GM19463 (cell line): ENCODE measurements around the gene HTR1B.

Experiments used
- ATAC-seq: cut with Tn5 transposase; IDR thresholded peaks from one replicate; pipeline ENCODE4 v1.9.1; 2021; ENCODE audit warnings: mild to moderate bottlenecking, moderate library complexity; ENCODE audit not compliant: unreplicated experiment

The HTR1B gene

DNA sequence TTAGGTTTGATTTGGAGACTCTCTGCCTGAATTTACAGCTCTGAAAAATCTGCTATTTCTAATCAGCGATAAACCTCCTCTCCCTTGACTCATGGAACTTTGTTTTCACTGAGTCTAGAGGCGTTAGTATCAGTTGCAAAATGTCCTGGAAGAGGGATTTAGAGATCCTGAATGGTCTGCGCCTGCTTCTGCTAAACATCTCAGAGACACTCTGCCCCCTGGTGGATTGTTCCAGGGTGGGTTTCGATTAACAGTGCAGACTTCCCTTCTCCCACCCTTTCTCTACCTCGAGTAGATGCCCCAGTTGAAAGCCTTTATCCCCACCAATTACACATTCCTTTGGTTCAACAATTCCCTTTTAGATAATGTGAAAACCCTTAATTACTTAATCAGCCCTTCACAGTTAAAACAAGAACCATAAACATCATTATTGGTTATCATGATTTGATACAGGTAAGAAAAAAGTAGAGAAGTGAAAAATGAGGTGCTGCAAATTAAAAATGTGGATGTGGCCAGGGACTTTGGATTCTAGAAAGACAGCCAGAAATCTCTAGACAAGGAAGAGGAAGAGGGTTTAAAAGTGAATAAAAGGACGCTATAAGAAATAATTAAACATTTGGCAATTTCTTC, 5.5 kb downstream of the HTR1B start:
- ATAC-seq, result peak; percentile 87

DNA sequence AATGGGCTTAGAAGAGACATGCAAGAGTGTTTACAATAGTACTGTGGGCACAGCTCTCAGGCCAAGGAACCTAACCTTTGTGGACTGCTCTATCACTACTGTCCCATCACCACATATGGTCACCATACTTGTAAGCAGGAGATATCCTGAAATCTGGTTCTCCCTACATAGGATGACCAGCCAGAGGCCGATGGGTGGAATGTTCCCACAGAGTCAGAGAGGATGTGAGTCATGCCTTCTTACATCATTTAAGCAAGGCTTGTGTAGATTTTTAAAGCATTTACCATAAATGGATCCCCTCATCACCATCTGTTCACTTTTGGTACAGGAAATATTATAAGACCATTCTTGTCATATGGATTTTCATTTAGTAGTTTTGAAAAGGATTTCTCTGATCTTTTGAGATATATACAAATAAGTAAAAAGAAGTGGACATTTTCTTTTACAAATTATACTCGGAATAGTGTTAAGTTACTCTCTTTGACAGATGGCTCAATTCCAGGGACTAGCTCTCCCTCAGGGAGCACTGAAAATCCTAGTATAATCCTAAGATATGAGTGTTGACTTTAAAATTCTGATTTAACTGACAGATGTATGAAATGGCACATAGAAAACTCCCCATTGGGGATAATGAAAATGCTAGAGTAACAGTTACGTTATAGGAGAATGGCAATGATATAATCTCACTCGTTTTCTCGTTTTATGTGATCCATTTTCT, 6.6 kb downstream of the HTR1B start:
- no peak for ATAC-seq

DNA sequence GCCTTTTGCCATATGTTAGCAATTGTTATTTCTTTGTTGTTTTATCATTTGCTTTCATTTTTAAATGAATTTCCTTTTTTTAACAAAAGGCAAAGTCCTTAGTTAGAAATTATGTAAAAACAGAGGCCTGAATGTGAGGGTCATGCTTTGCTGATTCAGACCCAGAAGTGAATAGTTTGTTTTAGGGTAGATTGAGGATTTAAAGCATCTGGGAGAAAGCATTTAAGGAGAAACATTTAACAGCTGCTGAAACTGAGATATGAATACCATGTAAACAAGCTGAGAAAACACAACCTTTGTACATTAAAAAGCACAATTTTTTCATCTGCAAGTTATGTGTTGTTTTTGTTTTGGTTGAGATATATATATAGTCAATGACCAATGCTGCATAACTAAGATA, 8.0 kb downstream of the HTR1B start:
- no peak for ATAC-seq

DNA sequence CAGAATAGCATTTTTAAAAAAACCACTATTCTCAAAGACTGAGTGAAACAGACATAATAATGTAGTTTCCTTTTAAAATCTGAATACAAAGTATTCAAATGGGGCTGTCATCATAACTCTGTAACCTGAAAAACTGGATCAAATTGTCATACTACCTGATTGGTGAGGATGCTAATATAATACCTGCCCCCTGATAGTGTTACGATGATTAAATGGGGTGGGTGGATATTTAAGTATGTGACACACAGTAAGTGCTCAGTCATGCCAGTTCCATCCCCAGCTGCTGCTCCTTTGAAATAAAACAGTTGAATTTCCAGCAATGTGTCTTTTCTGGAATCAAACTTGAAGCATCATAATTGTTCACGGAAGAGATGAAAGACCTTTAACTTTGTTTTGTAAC, 8.9 kb downstream of the HTR1B start:
- no peak for ATAC-seq

DNA sequence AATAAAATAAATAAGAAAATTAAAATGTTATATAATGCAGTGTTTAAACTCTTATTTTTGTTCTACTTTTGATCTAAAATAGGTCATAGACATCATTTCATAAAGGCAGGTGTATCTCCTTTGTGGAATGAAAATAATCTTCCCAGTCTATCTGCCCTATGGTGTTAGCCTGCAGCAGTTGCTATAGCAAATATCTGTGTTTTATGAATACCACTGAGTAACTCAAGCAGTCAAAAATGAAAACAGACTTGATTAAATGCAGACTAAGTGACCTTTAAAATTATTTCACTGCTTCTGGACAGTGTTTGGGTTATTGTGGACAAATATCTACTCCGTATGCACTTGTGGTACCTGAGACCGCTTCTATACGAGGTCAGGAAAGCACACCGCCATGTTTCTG, 11.8 kb downstream of the HTR1B start:
- no peak for ATAC-seq

DNA sequence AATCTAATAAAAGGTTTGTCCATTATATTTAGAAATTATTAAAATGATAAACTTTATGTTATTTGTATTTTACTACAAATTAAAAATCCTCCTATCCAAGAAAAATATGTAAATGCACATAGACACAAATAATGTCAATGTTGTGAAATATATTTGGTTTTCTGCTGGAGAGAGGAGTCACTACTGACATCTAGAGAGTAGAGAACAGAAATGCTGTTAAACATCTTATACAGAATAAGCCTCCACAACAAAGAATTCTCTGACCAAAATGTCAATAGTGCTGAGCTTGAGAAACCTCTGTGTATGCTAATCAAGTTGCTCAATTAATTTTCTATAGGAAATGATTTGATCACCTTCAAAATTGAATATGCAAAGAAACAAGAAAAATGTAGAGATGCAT, 12.4 kb downstream of the HTR1B start:
- no peak for ATAC-seq

DNA sequence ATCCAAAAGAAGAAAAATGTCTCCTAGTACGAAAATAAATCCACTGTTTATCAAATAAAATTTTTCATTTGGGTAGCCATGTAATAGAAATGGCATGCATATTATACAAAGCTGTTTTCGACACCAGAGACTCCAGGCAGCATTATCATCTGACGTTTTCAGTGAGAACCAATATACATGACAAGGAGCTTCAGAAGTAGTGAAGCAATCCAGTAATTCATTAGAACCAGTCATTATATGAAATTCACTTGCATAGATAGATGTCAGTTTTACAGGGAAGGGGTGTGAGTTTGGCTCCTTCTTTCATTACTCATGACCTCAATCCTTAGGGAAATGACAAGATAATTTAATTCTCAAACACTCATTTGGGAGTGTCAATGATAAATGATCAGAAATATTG, 14.7 kb downstream of the HTR1B start:
- ATAC-seq, result no peak

DNA sequence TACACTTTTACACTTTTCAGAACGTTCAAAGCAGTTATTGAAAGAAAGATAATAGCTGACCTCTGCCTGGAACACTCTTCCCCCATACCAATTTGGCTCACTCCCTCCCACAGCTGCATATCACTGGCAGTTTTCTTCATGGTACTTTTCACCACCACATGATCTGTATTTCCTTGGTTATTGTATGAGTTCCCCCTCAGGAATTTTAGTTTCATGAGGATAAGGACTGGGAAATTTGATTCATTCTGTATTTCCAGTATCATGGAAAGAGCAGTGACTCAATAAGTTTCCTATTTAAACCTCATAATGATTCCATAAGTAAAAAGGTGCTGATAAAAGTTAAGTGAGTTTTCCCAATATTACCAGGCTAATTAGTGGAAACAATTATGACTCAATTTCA, 16.0 kb downstream of the HTR1B start:
- ATAC-seq, result no peak

DNA sequence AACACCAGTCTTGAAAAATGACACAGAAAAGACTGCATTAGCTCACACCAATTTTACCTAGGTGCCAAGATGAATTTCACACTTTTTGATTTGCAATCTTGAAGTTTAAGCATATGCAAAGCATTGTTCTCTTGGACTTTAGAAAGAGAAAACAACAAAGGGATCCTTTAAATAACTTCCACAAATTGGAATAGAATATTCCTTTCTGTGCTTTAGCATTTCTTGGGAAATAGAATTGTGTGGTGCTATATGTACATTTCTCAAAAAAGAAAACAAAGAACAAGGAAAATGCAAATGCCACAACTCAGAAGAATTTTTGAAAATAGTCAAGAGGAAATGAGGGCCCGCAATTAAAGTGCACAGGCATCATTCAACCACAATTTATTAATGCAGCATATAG, 17.0 kb downstream of the HTR1B start:
- ATAC-seq, result no peak

DNA sequence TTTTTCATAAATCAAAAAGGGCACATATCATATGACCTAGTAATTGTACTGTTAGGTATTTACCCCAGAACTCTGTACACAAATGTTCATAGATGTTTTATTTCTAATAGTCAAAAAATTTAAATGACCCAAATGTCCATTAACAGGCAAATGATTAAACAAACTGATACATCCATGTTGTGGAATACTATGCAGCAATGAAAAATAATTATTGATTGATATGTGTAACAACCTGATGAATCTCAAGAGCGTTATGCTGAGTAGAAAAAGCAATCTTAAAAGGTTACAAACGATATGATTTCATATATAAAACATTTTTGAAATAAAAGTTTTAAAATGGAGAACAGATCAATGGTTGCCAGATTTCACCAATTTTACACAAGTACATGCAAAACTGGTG, 18.1 kb downstream of the HTR1B start:
- ATAC-seq, result no peak

DNA sequence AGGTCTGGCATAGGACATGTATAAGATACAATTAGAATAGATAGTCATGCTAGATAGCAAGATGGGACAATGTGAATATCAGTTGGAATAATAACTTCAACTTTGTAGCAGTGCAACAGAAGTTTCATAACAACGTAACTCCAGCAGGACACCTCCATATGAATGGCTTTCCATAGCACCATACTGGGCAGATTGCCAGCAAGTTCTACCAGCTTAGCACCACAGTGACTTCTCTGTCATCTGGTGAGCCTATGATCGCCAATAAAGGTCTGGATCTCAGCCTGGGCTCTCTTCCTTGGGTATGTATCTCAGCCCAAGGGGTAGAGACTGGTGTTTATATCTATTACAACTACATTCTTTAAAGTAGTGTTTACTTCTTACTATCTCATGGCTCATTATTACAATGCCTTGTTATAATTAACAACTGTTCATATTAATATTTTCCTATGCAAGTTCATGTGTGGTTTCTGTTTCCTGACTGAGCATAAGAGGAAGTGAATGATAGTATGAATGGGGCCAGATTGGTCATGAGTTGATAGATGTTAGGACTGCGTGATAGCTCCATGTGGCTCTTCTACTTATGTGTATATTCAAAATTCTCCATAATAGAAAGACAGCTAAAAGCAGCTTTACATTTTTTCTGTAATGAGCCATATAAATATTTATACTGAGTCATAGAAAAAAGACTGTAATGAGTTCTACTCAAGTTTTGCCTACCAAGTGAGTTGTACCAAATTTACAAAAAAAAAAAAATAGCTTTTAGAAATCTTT, 22.9 kb downstream of the HTR1B start:
- no peak for ATAC-seq

DNA sequence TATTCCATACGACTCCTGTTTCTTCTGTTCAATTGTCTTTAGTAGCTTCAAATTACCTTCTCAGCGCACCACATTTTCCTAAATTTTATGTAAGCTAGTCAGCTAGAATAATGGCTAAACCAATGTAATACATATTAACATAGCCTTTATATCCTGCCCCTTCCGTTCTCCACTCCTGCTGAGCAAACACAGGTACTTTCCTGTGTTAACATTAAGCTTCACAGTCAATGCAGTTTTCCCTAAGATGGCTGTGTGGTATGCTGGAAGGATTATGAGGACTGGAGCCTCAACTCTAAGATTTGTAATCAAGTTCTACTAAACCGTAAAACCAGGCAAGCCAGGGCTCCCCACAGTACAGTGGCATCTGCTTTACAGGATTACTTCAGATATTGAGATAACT, 29.4 kb downstream of the HTR1B start:
- ATAC-seq, result no peak

DNA sequence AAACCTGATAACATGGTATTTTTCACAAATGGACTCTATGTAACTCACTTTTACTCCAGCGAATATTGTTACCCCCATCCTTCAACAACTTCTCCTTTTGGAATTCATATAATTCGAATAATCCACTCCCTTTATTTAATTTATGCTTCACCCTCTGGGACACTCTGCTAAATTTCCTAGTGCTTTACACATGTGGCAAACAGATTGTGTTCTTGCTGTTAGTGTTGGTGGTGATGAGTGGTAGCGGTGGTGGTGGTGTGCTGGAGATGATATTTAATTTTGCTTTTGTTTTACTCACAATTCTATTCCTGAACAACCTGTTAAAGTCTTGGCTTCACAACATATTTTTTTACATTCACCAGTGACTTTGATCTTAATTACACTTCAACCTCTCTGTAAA, 32.8 kb downstream of the HTR1B start:
- ATAC-seq, result no peak

DNA sequence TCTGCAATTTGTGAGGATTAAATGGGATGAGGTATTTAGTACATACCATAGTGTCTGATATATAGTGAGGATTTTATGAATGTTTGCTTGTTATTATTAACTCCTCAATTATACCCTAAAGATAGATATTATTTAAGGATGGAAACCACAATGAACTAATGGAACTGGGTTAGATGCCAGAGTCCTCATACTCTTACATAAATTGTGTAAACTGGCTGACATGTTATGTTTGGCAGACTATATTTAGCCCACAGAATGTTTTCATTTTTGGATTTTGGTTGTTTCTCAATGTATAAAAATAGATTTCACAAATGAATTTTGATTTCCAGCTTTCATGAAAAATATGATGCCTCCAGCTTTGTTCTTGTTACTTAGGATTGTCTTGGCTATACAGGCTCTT, 37.6 kb downstream of the HTR1B start:
- no peak for ATAC-seq

DNA sequence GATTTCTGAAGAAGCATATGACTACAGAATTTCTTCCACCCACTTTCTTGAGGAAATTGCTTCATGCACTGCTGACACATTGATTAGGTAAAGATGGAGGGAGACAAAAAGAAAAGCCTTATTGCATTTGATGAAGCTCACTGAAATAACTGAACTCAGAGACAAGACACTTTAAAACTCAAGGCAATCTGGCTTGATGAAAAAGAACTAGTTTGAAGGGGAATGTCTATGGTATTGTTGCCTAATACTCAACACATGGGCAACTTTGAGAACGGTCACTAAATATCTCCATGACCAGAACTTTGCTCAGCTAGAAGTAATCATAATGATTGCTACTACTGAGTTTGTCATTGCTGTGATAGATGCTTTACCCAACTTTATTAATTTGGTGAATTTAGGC, 38.1 kb downstream of the HTR1B start:
- ATAC-seq, result no peak

DNA sequence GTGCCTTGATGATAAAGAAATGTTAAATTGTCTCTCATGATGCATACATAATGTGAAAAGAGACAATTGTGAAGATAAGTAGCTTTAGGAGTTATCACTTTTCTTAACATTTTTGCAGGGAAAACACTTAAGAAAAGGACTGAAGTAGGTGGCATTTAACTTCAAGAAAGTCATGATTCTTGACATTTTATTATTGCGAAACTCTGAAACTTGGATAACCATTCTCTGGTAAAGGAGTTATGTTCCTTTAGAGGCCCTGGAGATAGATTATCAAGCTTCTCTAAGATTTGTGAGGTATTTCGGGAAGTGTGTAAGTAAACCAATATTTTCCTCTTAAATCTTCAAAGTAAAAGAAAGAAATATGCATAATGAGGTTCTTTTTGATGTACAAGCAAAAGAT, 38.5 kb downstream of the HTR1B start:
- ATAC-seq, result no peak

DNA sequence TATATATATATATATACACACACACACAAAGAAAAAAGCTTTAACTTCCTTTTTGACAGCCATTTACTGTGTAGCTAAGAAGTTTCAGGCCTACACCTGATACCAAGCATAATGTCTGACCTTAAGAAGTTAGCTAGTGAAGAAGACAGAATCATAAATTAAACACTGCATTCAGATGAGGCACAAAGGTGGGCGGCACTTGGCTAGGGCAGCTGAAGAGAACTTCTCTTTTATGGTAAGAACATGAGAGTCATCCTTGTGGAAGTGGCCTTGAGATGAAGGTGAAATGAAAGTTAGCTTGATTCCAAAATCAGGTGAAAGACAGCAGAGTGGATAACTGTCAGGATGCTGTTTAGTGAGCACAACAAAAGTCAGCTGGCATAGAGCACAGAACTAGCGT, 46.5 kb downstream of the HTR1B start:
- no peak for ATAC-seq

DNA sequence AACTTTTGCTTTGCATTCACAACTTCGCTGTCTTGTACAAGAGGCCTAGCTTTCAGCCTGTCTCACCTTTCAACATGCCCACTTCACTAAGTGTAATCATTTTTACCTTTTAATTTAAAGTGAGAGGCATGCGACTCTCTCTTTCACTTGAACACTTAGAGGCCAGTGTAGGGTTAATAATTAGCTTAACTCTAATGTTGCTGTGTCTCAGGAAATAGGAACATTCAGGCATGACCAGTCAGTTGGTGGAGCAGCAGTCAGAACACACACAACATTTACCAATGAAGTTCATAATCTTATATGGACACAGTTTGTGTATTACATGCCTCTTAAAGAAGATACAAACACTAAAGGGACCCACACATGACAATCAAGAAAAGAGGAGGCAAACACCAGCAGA, 47.6 kb downstream of the HTR1B start:
- peak; percentile 64 for ATAC-seq
